Urothelium cell line (cell line): ENCODE results near the gene FCHSD2.
A peak's percentile ranks its signal among the peaks of the same experiment; 100 is the strongest.

Source experiments
- DNase-seq: peaks from one replicate; pipeline ENCODE4 v3.0.0; 2011; ENCODE audit warnings: low spot score, mixed read lengths
- FAIRE-seq: peaks from 2 replicates; lab custom pipeline; 2011; peaks lifted over from hg19 to GRCh38; lab: Jason Lieb, UNC

The FCHSD2 gene

DNA sequence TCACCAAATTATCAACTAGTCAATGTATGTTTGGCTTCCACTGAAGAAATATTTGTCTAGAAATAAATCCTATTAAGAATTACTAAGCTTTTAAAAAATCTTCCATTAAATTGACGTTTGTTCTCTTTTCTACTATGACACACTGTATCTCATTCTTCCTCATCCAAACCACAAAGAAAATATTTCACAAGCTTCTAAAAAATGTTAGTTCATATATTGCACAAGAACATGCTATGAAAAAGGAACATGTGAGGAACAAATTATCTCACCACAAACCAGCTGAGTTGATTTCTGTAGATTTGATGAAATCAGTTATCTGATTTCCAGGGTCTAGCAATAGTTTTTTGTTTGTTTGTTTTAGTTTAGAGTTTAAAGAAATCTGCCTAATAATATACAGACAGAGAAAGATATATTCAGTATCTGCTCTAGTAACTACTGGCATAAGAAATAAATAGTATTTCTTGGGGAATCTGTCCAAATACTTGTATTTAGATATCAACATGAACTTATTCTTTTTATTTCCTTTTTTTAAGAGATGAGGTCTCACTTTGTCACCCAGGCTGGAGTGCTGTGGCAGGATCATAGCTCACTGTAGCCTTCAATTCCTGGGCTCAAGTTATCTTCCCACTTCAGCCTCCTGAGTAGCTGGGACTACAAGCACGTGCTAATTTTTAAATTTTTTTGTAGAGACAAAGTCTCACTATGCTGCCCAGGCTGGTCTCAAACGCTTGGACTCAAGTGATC is 166.2 kb downstream of the FCHSD2 start:
- DNase-seq: no peak
- FAIRE-seq: no peak

DNA sequence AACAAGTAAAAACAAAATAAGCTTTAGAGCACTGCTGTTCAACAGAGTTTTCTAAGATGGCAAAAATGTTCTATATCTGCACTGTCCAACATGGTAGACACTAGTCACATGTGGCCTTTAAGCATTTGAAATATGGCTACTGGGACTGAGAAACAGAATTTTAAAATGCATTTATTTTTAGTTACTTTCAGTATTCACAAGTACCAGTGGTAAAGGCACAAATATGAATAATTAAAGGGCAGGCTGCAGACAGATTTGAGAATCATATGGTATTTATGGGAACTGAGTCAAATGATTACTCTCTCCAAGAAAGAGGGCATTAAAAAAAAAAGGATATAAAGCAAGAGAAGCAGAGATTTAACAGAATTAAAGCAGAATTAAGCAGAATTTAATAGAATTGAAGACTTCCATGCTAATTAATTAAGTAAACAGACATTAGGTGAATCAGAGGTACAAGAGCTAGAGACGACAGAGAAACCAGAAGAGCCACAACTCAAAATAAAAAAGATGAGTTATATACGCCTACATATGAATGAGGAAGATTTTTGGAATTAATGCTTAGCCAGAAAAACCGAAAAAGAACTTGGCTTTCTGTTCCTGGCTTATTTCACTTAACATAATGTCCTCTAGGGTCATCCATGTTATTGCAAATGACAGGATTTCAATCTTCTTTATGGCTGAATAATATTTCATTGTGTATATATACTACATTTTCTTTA is 167.5 kb downstream of the FCHSD2 start:
- no peak for FAIRE-seq

DNA sequence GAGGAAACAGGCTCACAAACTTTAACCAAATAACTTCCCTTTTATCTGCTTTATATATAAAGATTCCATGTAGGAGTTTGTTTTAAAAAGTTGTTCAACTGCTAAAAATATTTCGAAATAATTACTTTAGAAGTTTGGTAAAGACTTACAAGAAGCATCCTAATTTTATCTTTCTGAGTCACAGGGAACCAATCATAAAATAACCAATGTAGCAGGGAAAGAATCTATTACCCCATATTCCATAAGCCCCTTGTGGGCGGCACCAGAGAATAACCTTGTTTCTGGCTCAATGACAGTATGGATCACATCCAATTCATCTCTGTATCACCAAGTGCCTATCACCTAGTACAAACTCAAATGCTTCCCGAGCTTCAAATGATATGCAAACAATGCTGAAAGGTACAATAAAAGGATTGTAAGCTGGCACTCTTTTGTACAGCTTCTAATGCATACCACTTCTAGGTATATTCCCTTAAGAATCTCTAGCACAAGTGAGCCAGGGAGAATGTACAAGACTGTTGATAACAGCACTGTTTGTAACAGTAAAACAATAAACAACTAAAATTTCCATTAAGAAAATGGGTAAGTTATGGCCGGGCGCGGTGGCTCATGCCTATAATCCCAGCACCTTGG is 169.5 kb downstream of the FCHSD2 start:
- DNase-seq: no peak
- no peak for FAIRE-seq

More for the DNA sequence above, 167.5 kb downstream of the FCHSD2 start:
- DNase-seq: no peak

DNA sequence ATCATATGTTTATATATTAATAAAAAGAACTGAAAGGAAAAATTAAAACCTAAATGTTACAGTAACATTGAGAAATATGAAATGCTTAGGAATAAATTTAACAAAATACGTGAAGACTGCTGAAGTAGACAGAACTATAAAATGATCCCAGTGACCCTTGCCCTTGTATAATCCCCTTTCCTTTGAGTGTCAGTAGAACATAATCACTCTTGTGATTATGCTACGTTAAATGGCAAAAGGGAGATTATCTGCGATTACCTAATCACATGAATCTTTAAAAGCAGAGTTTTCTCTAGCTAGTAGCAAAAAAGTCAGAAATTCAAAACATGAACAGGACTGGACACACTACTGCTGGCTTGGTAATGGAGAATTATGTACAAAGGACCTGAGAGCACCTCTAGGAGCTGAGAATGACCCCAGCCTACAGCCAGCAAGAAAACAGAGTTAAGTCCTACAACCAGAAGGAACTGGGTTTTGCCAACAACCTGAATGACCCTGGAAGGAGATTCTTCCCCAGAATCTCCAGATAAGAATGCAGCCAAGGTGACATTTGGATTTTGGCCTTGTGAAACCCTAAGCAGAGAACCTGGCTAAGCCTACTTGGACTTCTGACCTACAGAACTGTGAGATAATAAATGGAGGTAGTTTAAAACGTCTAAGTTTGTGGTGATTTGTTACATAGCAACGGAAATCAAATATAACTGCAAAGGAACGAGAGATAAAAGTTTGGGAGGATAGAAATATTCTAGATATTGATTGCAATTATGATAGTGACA is 170.7 kb downstream of the FCHSD2 start:
- FAIRE-seq (no peak), DNase-seq (no peak)

DNA sequence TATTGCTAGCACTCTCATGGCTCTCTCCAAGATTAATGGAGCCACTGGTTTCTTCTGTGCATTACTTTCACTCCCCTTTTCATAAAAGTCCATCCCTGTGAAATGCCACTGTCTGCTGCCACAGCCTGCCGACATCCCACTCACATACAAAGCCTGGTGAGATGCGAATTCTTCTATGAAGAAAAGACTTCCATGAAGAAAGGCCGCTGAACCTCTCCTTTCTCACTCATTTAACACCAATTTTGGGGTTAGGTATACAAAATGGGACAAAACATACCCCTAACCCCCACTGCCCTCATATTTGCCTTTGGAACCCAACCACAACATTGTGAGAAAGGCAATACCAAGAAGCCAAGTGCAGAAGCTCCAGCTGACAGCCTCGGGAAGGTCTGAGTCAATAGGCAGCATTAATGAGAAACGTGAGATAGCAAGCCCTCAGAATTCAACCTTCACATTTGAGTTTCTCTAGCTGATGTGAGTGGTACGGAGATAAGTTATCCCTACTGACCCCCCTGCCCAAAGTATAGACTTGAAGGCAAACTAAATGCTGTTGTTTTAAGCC is 171.5 kb downstream of the FCHSD2 start:
- DNase-seq (no peak), FAIRE-seq (no peak)

DNA sequence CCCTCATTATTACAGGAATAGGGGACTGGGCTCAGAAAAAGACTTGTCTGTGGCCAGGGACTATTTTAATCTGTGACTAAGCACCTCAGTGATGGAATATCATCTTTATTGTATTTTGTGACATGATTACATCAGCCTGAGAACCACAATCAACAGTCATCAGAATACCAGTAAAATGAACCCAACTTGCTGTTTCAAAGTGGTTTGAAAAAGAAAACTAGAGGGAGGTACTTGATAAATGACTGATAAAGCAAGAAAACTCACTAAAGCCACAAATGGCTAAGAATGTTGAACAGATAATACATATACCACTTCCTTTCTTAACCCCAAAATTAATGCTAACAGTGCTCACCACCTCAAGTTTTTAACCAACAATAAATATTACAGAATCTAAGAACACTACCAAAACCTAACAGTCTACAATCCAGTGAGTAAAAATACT is 172.2 kb downstream of the FCHSD2 start:
- FAIRE-seq (no peak), DNase-seq (peak; percentile 20)

DNA sequence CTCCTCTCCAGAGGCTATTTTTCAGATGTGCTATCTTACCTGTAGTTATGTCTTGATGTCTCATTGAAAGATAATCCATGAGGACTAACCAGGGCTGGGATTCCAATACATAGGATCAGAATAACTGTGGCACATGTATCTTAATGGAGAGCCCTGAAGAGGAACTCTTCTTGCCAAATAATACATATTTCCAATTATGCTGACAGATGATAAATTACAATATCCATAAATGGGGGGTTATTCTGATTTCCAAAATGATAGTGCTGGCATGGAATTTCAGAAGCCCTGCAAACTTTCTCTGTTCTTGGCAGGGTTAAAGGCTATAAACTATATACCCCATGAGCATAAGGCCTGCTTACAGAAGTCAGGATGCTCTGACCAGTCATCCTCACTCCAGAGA is 173.7 kb downstream of the FCHSD2 start:
- FAIRE-seq: no peak
- no peak for DNase-seq

DNA sequence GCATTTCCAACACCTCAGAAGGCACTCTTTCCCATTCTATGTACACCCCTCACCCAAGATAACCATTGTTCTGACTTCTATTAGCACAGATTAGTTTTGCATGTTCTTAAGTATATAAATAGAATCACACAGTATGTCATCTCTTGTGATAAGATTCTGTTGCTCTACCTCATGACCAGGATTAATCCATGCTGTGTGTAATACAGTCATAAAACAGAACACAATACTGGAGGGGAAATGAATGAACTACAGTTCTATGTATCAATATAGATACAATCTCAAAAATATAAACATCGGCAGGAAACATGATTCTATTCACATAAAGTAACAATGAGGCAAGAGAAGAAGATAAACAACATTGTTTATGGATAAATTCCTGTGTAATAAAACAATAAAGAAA is 176.4 kb downstream of the FCHSD2 start:
- DNase-seq: no peak
- no peak for FAIRE-seq

DNA sequence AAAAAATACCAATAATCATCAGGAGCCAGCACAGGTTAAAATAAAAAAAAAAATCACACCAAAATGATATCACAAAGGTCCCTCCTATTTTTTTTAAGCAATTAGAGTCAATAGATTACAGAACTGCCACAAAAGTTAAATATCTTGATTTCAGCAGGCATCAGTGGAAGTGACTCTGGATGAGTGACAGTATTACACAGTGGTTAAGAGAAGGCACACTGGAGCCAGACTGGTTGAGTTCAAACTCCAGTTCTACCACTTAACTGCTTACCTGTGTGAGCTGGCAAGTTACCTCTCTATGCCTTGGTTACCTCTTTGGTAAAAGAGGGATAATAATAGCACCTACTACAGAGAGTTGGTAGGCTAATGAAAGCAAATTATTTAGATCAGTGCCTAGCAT is 179.4 kb downstream of the FCHSD2 start:
- FAIRE-seq: no peak

DNA sequence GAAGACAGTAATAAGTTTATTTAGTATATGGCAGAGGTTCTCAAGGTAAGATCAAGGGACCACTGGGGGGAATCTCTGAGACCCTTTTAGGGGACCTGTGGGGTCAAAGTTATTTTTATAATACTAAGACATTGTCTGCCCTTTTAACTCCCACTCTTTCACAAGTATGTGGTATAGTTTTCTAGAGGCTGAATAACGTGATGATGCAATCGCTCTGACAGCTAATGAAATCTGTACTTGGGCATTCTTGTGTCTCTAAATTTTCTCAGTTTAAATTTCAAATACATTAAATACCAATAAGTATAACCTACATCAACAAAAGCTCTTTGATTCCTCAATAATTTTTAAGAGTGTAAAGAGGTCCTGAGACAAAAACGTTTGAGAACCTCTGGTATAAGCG is 180.0 kb downstream of the FCHSD2 start:
- DNase-seq (no peak), FAIRE-seq (no peak)

More for the DNA sequence above, 179.4 kb downstream of the FCHSD2 start:
- no peak for DNase-seq

DNA sequence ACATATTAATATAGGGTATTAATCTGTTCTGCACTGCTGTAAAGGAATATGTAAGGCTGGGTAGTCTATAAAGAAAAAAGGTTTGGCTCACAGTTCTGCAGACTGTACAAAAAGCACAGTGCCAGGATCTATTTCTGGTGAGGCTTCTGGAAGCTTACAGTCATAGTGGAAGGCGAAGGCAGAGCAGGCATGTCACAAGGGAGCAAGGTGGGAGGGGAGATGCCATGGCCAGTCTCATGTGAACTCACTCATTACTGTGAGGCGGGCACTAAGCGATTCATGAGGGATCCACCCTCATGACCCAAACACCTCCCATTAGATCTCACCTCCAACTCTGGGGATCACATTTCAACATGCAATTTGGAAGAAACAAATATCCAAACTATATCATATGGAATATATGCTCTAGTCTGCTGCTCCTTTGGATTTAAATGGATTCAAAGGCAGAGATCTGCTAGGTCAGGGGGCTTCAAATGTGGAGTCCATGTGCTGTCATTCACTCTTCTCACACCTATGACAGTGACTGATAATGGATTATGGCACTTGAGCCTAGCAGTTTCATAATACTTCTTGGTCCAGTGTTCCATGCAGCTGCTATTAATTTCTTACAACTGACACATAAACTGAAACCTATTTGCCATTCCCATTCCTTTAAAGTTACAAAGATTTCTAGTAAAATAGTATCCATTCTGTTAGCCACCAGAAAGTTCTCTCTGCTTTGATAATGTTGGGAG is 182.0 kb downstream of the FCHSD2 start:
- FAIRE-seq (no peak), DNase-seq (no peak)

DNA sequence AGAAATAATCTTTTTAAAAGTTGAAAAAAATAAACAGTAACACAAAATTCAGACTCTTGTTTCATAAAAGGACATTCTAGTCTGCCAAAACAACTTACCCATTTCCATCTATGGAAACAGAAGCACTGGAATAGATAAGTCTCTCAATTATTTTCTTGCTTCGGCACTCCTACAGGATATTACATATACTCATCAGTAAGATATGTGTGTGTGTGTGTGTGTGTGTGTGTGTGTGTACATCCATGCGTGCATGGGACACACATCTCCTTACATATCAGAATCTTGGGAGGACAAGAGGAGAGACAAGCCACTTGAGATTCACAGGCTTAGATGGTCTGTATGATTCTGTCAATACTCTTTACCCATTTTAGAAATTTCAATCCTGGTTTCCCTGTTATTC is 183.3 kb downstream of the FCHSD2 start:
- DNase-seq (no peak), FAIRE-seq (no peak)

DNA sequence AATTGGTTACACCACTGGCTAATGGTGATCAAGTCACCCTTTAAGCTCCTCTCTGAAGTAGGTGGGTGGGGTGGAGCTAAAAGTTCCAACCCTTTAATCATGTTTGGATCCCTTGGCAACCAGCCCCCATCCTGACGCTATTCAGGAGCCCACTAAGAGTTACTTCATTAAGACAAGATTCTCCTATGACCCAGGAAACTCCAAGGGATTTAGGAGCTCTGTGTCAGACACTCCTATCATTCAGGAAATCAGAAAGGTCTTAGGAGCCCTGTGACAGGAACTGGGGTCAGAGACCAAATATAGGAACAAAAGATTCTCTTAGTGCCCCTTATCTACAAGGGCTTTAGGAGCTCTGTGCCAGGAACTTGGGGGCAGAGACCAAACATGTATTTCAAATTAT is 186.7 kb downstream of the FCHSD2 start:
- DNase-seq: no peak
- no peak for FAIRE-seq

DNA sequence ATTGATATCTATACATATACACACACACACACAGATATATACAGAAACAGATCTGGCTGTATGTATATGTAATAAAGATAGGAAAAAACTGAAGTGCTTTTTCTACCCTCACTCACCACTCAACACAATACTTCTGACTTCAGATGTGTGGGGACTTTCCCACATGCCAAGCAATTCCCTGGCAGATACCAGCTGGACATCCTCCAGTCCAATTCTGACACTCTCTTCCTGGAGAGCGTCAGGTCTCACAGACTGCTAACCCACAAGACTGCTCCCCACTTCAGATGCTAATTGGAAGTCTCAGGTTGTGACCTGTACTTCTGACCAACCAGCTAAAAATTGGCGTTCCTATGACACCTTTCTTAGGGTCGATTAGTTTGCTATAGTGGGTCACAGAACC is 187.3 kb downstream of the FCHSD2 start:
- DNase-seq: no peak
- no peak for FAIRE-seq

DNA sequence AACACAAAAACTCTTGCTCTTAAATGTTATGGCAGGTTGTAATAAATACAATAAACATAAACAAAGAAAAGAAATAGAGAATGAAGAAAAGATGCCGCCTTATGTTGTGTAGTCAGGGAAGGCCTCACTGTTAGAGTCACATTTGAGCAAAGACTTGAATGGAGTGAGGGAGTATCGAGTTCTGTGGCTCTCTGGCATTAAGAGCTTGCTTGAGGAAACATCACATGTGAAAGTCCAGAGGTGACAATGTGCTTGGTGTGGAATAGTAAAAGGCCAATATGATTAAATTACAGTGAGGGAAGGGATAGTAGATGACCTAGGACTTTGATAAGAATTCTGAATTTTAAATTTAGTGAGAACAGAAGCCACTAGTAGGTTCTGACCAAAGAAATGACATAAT is 188.5 kb downstream of the FCHSD2 start:
- no peak for FAIRE-seq

DNA sequence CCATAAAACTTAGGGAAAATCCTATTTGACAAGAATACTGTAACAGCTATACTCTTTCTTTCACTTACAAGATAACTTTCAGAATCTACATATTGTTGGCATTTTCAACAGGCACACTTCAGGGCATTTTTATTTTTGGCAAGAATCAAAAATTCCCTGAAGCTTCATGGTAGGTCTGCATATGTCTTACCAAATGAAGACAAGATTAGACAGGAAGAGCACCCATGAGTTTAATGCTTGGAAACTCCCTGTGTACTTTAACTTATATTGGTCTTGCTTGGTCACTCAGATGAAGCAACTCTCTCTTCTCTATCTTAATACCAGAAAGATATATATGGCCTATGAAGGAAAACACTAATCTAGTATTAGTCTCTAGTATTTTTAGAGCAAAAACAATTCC is 190.2 kb downstream of the FCHSD2 start:
- DNase-seq (no peak), FAIRE-seq (no peak)

More for the DNA sequence above, 188.5 kb downstream of the FCHSD2 start:
- no peak for DNase-seq

DNA sequence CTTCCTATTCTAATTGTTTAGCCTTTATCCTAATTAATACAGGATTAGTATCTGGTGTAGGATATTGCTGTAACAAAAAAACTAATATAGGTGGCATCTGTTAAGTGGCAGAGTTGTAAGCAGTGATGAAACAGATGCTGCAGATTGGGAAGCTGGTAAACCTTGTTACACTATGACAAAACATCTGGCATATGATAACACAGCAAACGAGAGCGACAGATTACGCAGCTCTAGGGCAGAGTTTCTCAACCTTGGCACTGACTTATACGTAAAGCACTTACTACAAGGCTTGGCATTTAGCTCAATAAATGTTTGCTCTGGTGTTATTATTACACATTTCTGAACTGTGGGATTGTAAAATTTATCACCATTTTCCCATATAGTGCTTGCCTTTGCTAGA is 190.9 kb downstream of the FCHSD2 start:
- FAIRE-seq (no peak), DNase-seq (no peak)

DNA sequence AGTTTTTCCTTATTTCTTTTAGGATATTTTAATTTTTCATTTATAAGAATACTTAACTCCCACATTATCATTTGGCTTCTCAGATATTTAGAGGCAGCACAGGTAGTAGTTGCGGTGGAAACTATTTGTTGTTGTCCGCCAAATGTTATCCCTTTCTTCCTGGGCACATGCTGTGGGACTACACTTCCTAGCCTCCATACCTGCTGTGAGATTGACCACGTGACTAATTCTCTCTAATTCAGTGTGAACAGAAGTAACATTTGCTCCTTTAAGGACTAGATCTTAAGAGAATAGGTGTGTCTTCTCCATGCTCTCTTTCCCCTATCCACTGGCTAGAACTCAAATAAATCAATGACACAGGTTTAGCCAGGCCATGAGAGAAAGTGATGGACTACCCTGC is 191.4 kb downstream of the FCHSD2 start:
- FAIRE-seq (no peak), DNase-seq (no peak)

DNA sequence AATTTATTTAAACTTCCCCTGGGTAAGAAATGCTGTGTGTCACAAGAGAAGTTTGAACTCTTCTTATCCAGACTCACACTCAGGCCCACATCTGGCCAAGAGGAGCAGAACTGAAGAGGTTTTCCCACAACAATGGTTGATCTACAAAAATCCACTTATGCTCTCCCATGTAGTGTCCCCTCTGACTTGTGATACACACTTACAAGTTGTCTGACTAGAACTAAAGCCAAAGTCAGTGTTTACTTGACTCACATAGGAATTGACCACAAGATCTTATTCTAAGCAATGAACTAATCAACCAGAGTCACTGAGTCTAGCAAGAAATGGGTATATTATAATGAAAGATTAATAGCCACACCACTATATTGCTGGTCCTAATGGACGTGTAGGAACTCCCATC is 194.9 kb downstream of the FCHSD2 start:
- no peak for FAIRE-seq

DNA sequence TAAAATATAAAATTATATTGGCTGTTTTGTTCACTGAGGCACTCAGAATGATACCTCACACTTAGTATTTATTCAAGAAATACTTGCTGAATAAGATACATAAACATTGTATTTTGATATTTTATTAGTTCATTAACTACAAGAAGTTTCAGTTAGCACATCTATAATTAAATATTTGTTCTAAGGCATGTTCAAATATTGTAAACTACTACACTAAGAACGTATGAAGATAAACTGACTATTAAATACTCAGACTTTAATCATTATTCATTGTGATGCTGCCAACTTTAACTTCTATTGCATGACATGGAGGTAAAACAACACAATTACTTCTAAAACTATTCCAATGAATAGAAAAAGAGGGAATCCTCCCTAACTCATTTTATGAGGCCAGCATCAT is 198.5 kb downstream of the FCHSD2 start:
- no peak for DNase-seq
- FAIRE-seq: no peak

More for the DNA sequence above, 194.9 kb downstream of the FCHSD2 start:
- DNase-seq: no peak
